Astrocyte (in vitro differentiated cells and primary cell): ENCODE measurements around the gene NCLN. TPM values are rescaled to one million over a fixed set of nuclear protein-coding genes. Genes with fewer than 3 reads are reported as not detected.

Experiments used
- DNase-seq: peaks from one replicate; pipeline ENCODE4 v3.0.0-alpha.2; 2010; ENCODE audit warnings: low read depth
- FAIRE-seq: peaks from 2 replicates; lab custom pipeline; 2011; peaks lifted over from hg19 to GRCh38; lab: Jason Lieb, UNC
- H2AFZ ChIP-seq: 2 replicates; pipeline ENCODE4 v1.6.0; 2012; ENCODE audit warnings: low read depth, low read length, inconsistent platforms
- H3K27ac ChIP-seq: 2 replicates; pipeline ENCODE4 v1.5.1; 2011; ENCODE audit warnings: low read depth, low read length, inconsistent platforms
- H3K27me3 ChIP-seq: 2 replicates; pipeline ENCODE4 v1.6.0; 2011; ENCODE audit warnings: low read length, inconsistent platforms; ENCODE audit not compliant: insufficient read depth
- H3K36me3 ChIP-seq: 2 replicates; pipeline ENCODE4 v1.5.1; 2011; ENCODE audit warnings: low read length, inconsistent platforms; ENCODE audit not compliant: insufficient read depth
- H3K4me1 ChIP-seq: 2 replicates; pipeline ENCODE4 v1.5.1; 2011; ENCODE audit warnings: low read length, inconsistent platforms; ENCODE audit not compliant: insufficient read depth
- H3K4me2 ChIP-seq: 2 replicates; pipeline ENCODE4 v1.6.0; 2012; ENCODE audit warnings: low read length, inconsistent platforms
- H3K4me3 ChIP-seq: 2 replicates; pipeline ENCODE4 v1.5.1; 2011; ENCODE audit warnings: low read depth, mild to moderate bottlenecking, low read length, inconsistent platforms; ENCODE audit not compliant: insufficient read depth
- H3K79me2 ChIP-seq: 2 replicates; pipeline ENCODE4 v1.6.0; 2012; ENCODE audit warnings: mild to moderate bottlenecking, low read length, inconsistent platforms; ENCODE audit not compliant: insufficient read depth
- H3K9ac ChIP-seq: 2 replicates; pipeline ENCODE4 v1.6.0; 2012; ENCODE audit warnings: mild to moderate bottlenecking, low read length, inconsistent platforms
- H3K9me3 ChIP-seq: 2 replicates; pipeline ENCODE4 v1.5.1; 2012; ENCODE audit warnings: low read depth, mild to moderate bottlenecking, low read length, inconsistent platforms; ENCODE audit not compliant: insufficient read depth
- H4K20me1 ChIP-seq: 2 replicates; pipeline ENCODE4 v1.6.0; 2012; ENCODE audit warnings: low read length, inconsistent platforms; ENCODE audit not compliant: insufficient read depth
- H3K27ac Mint-ChIP-seq: one replicate; pipeline ENCODE4 v1.8.0; 2021; ENCODE audit warnings: mild to moderate bottlenecking, mixed read lengths; ENCODE audit not compliant: unreplicated experiment
- H3K27me3 Mint-ChIP-seq: one replicate; pipeline ENCODE4 v1.8.0; 2021; ENCODE audit warnings: low read depth, mixed read lengths; ENCODE audit not compliant: unreplicated experiment
- H3K36me3 Mint-ChIP-seq: one replicate; pipeline ENCODE4 v1.8.0; 2021; ENCODE audit warnings: low read depth, mixed read lengths; ENCODE audit not compliant: unreplicated experiment
- H3K4me1 Mint-ChIP-seq: one replicate; pipeline ENCODE4 v1.8.0; 2021; ENCODE audit warnings: low read depth, mixed read lengths; ENCODE audit not compliant: unreplicated experiment
- H3K4me3 Mint-ChIP-seq: one replicate; pipeline ENCODE4 v1.8.0; 2021; ENCODE audit warnings: mild to moderate bottlenecking, moderate library complexity, mixed read lengths; ENCODE audit not compliant: unreplicated experiment
- H3K9me3 Mint-ChIP-seq: one replicate; pipeline ENCODE4 v1.8.0; 2021; ENCODE audit warnings: mild to moderate bottlenecking, mixed read lengths; ENCODE audit not compliant: unreplicated experiment
- CTCF ChIP-seq: IDR thresholded peaks from 2 replicates; pipeline ENCODE4 v1.5.1; 2011; ENCODE audit warnings: low read depth, mild to moderate bottlenecking, inconsistent platforms, low read length, moderate library complexity; ENCODE audit not compliant: insufficient read depth
- EZH2 ChIP-seq: IDR thresholded peaks from 2 replicates; pipeline ENCODE4 v1.6.1; 2012; ENCODE audit warnings: mild to moderate bottlenecking, low read length, inconsistent platforms; ENCODE audit not compliant: insufficient read depth
- total RNA-seq: library from RNA; stranded (reverse); gene quantifications from 2 replicates; pipeline ENCODE4 v1.2.1, GENCODE V29; 2021

Gene NCLN
- total RNA-seq, 1 donor from 2014 or later, result 95.8 TPM

- H3K4me1 Mint-ChIP-seq, result no peaks in the 10 kb centered on the region
- no peaks in the 10 kb centered on the region for H4K20me1 ChIP-seq
- H3K36me3 Mint-ChIP-seq, result no peaks in the 10 kb centered on the region
- no peak overlapping the region for H3K27ac ChIP-seq
- TF ChIP-seq EZH2 (no peak), CTCF (no peak)
- no peak overlapping the region for H3K4me3 Mint-ChIP-seq
- H3K4me3 ChIP-seq, result no peak overlapping the region
- no peak overlapping the region for H3K4me2 ChIP-seq
- no peak overlapping the region for H3K27ac Mint-ChIP-seq
- no peaks in the 10 kb centered on the region for H3K4me1 ChIP-seq
- H2AFZ ChIP-seq, result no peak overlapping the region
- H3K36me3 ChIP-seq, result no peaks in the 10 kb centered on the region
- H3K27me3 ChIP-seq, result peaks cover 17% of the 10 kb centered on the region
- FAIRE-seq (no peak), DNase-seq (no peak)
- H3K27me3 Mint-ChIP-seq, result peaks cover 58% of the 10 kb centered on the region
- no peak overlapping the region for H3K9ac ChIP-seq
- no peaks in the 10 kb centered on the region for H3K79me2 ChIP-seq
- H3K9me3 ChIP-seq, result no peaks in the 10 kb centered on the region
- peaks cover 5% of the 10 kb centered on the region for H3K9me3 Mint-ChIP-seq
These were observed 45.6 kb downstream of the NCLN start for GRCh38 chr19:3231288-3231687.

GRCh38 chr19:3233116-3233515 lies 47.4 kb downstream of the NCLN start:
- Histone ChIP-seq H3K27ac (no peak overlapping the region), H3K4me2 (no peak overlapping the region), H3K4me1 (no peaks in the 10 kb centered on the region), H3K9ac (no peak overlapping the region), H3K36me3 (no peaks in the 10 kb centered on the region), H3K27me3 (peaks cover 10% of the 10 kb centered on the region), H4K20me1 (no peaks in the 10 kb centered on the region), H3K79me2 (no peaks in the 10 kb centered on the region), H2AFZ (no peak overlapping the region), H3K4me3 (no peak overlapping the region), H3K9me3 (no peaks in the 10 kb centered on the region)
- Mint-ChIP-seq H3K36me3 (no peaks in the 10 kb centered on the region), H3K4me3 (no peak overlapping the region), H3K27ac (no peak overlapping the region), H3K9me3 (peaks cover 6% of the 10 kb centered on the region), H3K27me3 (peaks cover 42% of the 10 kb centered on the region), H3K4me1 (no peaks in the 10 kb centered on the region)
- DNase-seq, result no peak
- FAIRE-seq, result no peak
- no peak for TF ChIP-seq EZH2
- no peak for TF ChIP-seq CTCF

GRCh38 chr19:3233831-3234230 lies 48.1 kb downstream of the NCLN start:
- H3K79me2 ChIP-seq, result no peaks in the 10 kb centered on the region
- H3K27ac ChIP-seq, result no peak overlapping the region
- DNase-seq (no peak), FAIRE-seq (no peak)
- H3K9ac ChIP-seq, result no peak overlapping the region
- H3K27me3 Mint-ChIP-seq, result peaks cover 41% of the 10 kb centered on the region
- peaks cover 8% of the 10 kb centered on the region for H3K9me3 Mint-ChIP-seq
- H3K36me3 Mint-ChIP-seq, result no peaks in the 10 kb centered on the region
- H3K4me2 ChIP-seq, result no peak overlapping the region
- peaks cover 8% of the 10 kb centered on the region for H3K27me3 ChIP-seq
- no peaks in the 10 kb centered on the region for H4K20me1 ChIP-seq
- no peaks in the 10 kb centered on the region for H3K36me3 ChIP-seq
- no peak overlapping the region for H3K4me3 ChIP-seq
- no peaks in the 10 kb centered on the region for H3K4me1 Mint-ChIP-seq
- H3K4me3 Mint-ChIP-seq, result no peak overlapping the region
- TF ChIP-seq CTCF, result no peak
- no peak for TF ChIP-seq EZH2
- H3K27ac Mint-ChIP-seq, result no peak overlapping the region
- H3K4me1 ChIP-seq, result no peaks in the 10 kb centered on the region
- no peaks in the 10 kb centered on the region for H3K9me3 ChIP-seq
- H2AFZ ChIP-seq, result no peak overlapping the region
